GM23338 (cell line): Measurements from ENCODE around the gene NDUFA7. TPM values are rescaled to one million over a fixed set of nuclear protein-coding genes. Genes with fewer than 3 reads are reported as not detected.

Experiments
- ATAC-seq: fragments of 200-7000 bp; cut with Tn5 transposase; 3 replicates; pipeline ENCODE4 v1.9.1; 2020
- DNase-seq: peaks from one replicate; pipeline ENCODE4 v3.0.0-alpha.2; 2015; ENCODE audit warnings: low spot score
- H2AFZ ChIP-seq: fragments of 200-600 bp; sonication (generic); 2 replicates; pipeline ENCODE4 v1.8.0; 2016; ENCODE audit warnings: antibody characterized with exemption, mild to moderate bottlenecking, moderate library complexity
- H3F3A ChIP-seq: fragments of 200-600 bp; sonication (generic); replicated peaks from 2 replicates; pipeline ENCODE4 v1.8.0; 2017; ENCODE audit warnings: antibody characterized with exemption, mixed run types, low read depth
- H3K27ac ChIP-seq: fragments of 200-600 bp; sonication (generic); 2 replicates; pipeline ENCODE4 v1.6.1; 2016; ENCODE audit warnings: low read depth
- H3K27me3 ChIP-seq: fragments of 200-600 bp; sonication (generic); 2 replicates; pipeline ENCODE4 v1.8.0; 2016; ENCODE audit warnings: mild to moderate bottlenecking, mixed run types, moderate library complexity; ENCODE audit not compliant: insufficient read depth
- H3K36me3 ChIP-seq: fragments of 200-600 bp; sonication (generic); 2 replicates; pipeline ENCODE4 v1.8.0; 2016; ENCODE audit warnings: mild to moderate bottlenecking; ENCODE audit not compliant: insufficient read depth
- H3K4me1 ChIP-seq: fragments of 200-600 bp; sonication (generic); 2 replicates; pipeline ENCODE4 v1.8.0; 2016; ENCODE audit warnings: mild to moderate bottlenecking, moderate library complexity; ENCODE audit not compliant: insufficient read depth
- H3K4me2 ChIP-seq: fragments of 200-600 bp; sonication (generic); 2 replicates; pipeline ENCODE4 v1.7.1; 2017; ENCODE audit warnings: mixed run types
- H3K4me3 ChIP-seq: fragments of 200-600 bp; sonication (generic); 2 replicates; pipeline ENCODE4 v1.6.1; 2016; ENCODE audit warnings: mixed run types
- H3K79me2 ChIP-seq: fragments of 200-600 bp; sonication (generic); replicated peaks from 2 replicates; pipeline ENCODE4 v1.8.0; 2017; ENCODE audit warnings: mild to moderate bottlenecking; ENCODE audit not compliant: insufficient read depth
- H3K9me2 ChIP-seq: fragments of 200-600 bp; sonication (generic); 2 replicates; pipeline ENCODE4 v1.8.0; 2017; ENCODE audit not compliant: insufficient read depth
- H4K20me1 ChIP-seq: fragments of 200-600 bp; sonication (generic); replicated peaks from 2 replicates; pipeline ENCODE4 v1.8.0; 2017; ENCODE audit warnings: mild to moderate bottlenecking; ENCODE audit not compliant: insufficient read depth
- H3K27ac Mint-ChIP-seq: 2 replicates; pipeline ENCODE4 v1.8.0; 2020; ENCODE audit warnings: inconsistent platforms, mild to moderate bottlenecking, moderate library complexity, mixed read lengths
- H3K27me3 Mint-ChIP-seq: 3 replicates; pipeline ENCODE4 v1.8.0; 2022; ENCODE audit warnings: low read depth, mild to moderate bottlenecking, moderate library complexity, mixed read lengths, inconsistent platforms; ENCODE audit not compliant: insufficient read depth, poor library complexity
- H3K36me3 Mint-ChIP-seq: 3 replicates; pipeline ENCODE4 v1.8.0; 2021; ENCODE audit warnings: low read depth, mild to moderate bottlenecking, inconsistent platforms, moderate library complexity, mixed read lengths
- H3K4me1 Mint-ChIP-seq: 3 replicates; pipeline ENCODE4 v1.8.0; 2020; ENCODE audit warnings: mild to moderate bottlenecking, inconsistent platforms, mixed read lengths
- H3K4me3 Mint-ChIP-seq: 3 replicates; pipeline ENCODE4 v1.8.0; 2021; ENCODE audit warnings: moderate library complexity, mild to moderate bottlenecking, inconsistent platforms, mixed read lengths
- H3K9me3 Mint-ChIP-seq: 3 replicates; pipeline ENCODE4 v1.8.0; 2020; ENCODE audit warnings: moderate library complexity, mild to moderate bottlenecking, inconsistent platforms, mixed read lengths
- CREB1 ChIP-seq: fragments of 250-450 bp; sonication (Bioruptor Pico); IDR thresholded peaks from 2 replicates; pipeline ENCODE4 v1.5.0; 2020; ENCODE audit warnings: low read depth, mild to moderate bottlenecking, moderate library complexity
- EZH2 ChIP-seq: fragments of 200-600 bp; sonication (generic); IDR thresholded peaks from one replicate; pipeline ENCODE4 v1.8.0; 2017; ENCODE audit warnings: antibody characterized with exemption, mild to moderate bottlenecking, low read depth; ENCODE audit not compliant: unreplicated experiment
- EZH2phosphoT487 ChIP-seq: fragments of 200-600 bp; sonication (generic); IDR thresholded peaks from one replicate; pipeline ENCODE4 v1.8.1; 2018; ENCODE audit warnings: antibody characterized with exemption; ENCODE audit not compliant: unreplicated experiment
- JUNB ChIP-seq: IDR thresholded peaks from one replicate; pipeline ENCODE4 v1.6.1; 2016; ENCODE audit warnings: antibody characterized with exemption; ENCODE audit not compliant: unreplicated experiment
- NANOG ChIP-seq: IDR thresholded peaks from 2 replicates; pipeline ENCODE4 v1.6.1; 2016; ENCODE audit warnings: antibody characterized with exemption, borderline replicate concordance
- POLR2AphosphoS5 ChIP-seq: IDR thresholded peaks from 2 replicates; pipeline ENCODE4 v1.6.1; 2016; ENCODE audit warnings: antibody characterized with exemption, low read depth
- STAT1 ChIP-seq: IDR thresholded peaks from one replicate; pipeline ENCODE4 v1.6.1; 2016; ENCODE audit warnings: antibody characterized with exemption; ENCODE audit not compliant: unreplicated experiment
- ZNF114 ChIP-seq: fragments of 250-450 bp; sonication (Bioruptor Pico); IDR thresholded peaks from 2 replicates; pipeline ENCODE4 v1.5.0; 2020; ENCODE audit warnings: mild to moderate bottlenecking, moderate library complexity
- ZNF331 ChIP-seq: fragments of 250-450 bp; sonication (Bioruptor Pico); IDR thresholded peaks from 2 replicates; pipeline ENCODE4 v1.5.0; 2020; ENCODE audit warnings: low read depth, mild to moderate bottlenecking, moderate library complexity
- polyA plus RNA-seq: library from polyadenylated mRNA; unstranded; fragments of >200 nt; fragmentation: Nextera tagmentation; extraction: Ambion mirVana; gene quantifications from 2 replicates; pipeline ENCODE4 v1.2.1, GENCODE V29; 2016
- total RNA-seq: library from RNA; depleted of rRNA; stranded (reverse); fragments of >200 nt; shearing (Covaris generic); gene quantifications from 2 replicates; pipeline ENCODE4 v1.2.3, GENCODE V29; 2014
- TF ChIP-seq, protein P1 (sequence below): fragments of 250-450 bp; sonication (Bioruptor Pico); IDR thresholded peaks from 2 replicates; pipeline ENCODE4 v1.5.0; 2020; ENCODE audit warnings: mild to moderate bottlenecking, moderate library complexity
- TF ChIP-seq, protein P2 (sequence below): IDR thresholded peaks from one replicate; pipeline ENCODE4 v1.6.1; 2018; ENCODE audit warnings: antibody characterized with exemption; ENCODE audit not compliant: unreplicated experiment
- TF ChIP-seq, protein P3 (sequence below), 2 experiments: fragments of 200-600 bp in 1 of 2; sonication (generic) in 1 of 2; conservative IDR thresholded peaks; 2 replicates each; pipeline versions ENCODE4 v1.5.1 to v1.6.1; 2016 to 2017; ENCODE audit warnings: antibody characterized with exemption in 2 of 2, low read depth in 2 of 2, mild to moderate bottlenecking in 2 of 2, moderate library complexity in 1 of 2
- TF ChIP-seq, protein P4 (sequence below): IDR thresholded peaks from 2 replicates; pipeline ENCODE4 v1.6.1; 2016; ENCODE audit warnings: antibody characterized with exemption

Gene NDUFA7
- total and polyA plus RNA-seq, 2 experiments from 2014 or later, result 35.1 to 344 TPM

DNA sequence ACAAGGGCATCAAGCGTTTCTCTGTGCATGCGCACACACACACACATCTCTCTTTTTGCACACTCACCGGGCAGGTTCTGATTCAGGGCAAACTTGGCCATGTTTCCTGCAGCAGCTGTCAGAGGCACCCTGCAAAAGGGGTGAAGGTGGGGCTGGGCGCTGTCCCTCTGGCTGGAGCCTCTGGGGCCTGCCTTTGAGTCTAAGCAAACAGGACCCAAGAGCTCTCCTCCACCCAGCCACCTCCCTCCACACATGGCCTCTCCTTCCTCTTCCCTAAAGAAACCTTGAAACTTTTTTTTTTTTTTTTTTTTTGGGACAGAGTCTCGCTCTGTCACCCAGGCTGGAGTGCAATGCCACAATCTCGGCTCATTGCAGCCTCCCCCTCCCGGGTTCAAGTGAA lies 16.6 kb upstream of the NDUFA7 start:
- ATAC-seq (no peak), DNase-seq (no peak)
- no peak overlapping the region for H3K4me2 ChIP-seq
- no peaks in the 10 kb centered on the region for H4K20me1 ChIP-seq
- H3K36me3 Mint-ChIP-seq, result no peaks in the 10 kb centered on the region
- H3K4me1 Mint-ChIP-seq, result peaks cover 17% of the 10 kb centered on the region
- TF ChIP-seq EZH2phosphoT487 (no peak), ZNF331 (no peak), JUNB (no peak), POLR2AphosphoS5 (no peak), NANOG (no peak), EZH2 (no peak), STAT1 (no peak), ZNF114 (CRISPR knock-in tag) (no peak), CREB1 (CRISPR knock-in tag) (no peak)
- TF ChIP-seq, protein P1, sequence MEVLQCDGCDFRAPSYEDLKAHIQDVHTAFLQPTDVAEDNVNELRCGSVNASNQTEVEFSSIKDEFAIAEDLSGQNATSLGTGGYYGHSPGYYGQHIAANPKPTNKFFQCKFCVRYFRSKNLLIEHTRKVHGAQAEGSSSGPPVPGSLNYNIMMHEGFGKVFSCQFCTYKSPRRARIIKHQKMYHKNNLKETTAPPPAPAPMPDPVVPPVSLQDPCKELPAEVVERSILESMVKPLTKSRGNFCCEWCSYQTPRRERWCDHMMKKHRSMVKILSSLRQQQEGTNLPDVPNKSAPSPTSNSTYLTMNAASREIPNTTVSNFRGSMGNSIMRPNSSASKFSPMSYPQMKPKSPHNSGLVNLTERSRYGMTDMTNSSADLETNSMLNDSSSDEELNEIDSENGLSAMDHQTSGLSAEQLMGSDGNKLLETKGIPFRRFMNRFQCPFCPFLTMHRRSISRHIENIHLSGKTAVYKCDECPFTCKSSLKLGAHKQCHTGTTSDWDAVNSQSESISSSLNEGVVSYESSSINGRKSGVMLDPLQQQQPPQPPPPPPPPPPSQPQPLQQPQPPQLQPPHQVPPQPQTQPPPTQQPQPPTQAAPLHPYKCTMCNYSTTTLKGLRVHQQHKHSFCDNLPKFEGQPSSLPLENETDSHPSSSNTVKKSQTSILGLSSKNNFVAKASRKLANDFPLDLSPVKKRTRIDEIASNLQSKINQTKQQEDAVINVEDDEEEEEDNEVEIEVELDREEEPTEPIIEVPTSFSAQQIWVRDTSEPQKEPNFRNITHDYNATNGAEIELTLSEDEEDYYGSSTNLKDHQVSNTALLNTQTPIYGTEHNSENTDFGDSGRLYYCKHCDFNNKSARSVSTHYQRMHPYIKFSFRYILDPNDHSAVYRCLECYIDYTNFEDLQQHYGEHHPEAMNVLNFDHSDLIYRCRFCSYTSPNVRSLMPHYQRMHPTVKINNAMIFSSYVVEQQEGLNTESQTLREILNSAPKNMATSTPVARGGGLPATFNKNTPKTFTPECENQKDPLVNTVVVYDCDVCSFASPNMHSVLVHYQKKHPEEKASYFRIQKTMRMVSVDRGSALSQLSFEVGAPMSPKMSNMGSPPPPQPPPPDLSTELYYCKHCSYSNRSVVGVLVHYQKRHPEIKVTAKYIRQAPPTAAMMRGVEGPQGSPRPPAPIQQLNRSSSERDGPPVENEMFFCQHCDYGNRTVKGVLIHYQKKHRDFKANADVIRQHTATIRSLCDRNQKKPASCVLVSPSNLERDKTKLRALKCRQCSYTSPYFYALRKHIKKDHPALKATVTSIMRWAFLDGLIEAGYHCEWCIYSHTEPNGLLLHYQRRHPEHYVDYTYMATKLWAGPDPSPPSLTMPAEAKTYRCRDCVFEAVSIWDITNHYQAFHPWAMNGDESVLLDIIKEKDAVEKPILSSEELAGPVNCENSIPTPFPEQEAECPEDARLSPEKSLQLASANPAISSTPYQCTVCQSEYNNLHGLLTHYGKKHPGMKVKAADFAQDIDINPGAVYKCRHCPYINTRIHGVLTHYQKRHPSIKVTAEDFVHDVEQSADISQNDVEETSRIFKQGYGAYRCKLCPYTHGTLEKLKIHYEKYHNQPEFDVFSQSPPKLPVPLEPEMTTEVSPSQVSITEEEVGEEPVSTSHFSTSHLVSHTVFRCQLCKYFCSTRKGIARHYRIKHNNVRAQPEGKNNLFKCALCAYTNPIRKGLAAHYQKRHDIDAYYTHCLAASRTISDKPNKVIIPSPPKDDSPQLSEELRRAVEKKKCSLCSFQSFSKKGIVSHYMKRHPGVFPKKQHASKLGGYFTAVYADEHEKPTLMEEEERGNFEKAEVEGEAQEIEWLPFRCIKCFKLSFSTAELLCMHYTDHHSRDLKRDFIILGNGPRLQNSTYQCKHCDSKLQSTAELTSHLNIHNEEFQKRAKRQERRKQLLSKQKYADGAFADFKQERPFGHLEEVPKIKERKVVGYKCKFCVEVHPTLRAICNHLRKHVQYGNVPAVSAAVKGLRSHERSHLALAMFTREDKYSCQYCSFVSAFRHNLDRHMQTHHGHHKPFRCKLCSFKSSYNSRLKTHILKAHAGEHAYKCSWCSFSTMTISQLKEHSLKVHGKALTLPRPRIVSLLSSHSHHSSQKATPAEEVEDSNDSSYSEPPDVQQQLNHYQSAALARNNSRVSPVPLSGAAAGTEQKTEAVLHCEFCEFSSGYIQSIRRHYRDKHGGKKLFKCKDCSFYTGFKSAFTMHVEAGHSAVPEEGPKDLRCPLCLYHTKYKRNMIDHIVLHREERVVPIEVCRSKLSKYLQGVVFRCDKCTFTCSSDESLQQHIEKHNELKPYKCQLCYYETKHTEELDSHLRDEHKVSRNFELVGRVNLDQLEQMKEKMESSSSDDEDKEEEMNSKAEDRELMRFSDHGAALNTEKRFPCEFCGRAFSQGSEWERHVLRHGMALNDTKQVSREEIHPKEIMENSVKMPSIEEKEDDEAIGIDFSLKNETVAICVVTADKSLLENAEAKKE (CRISPR knock-in tag), result no peak
- TF ChIP-seq, protein P2, sequence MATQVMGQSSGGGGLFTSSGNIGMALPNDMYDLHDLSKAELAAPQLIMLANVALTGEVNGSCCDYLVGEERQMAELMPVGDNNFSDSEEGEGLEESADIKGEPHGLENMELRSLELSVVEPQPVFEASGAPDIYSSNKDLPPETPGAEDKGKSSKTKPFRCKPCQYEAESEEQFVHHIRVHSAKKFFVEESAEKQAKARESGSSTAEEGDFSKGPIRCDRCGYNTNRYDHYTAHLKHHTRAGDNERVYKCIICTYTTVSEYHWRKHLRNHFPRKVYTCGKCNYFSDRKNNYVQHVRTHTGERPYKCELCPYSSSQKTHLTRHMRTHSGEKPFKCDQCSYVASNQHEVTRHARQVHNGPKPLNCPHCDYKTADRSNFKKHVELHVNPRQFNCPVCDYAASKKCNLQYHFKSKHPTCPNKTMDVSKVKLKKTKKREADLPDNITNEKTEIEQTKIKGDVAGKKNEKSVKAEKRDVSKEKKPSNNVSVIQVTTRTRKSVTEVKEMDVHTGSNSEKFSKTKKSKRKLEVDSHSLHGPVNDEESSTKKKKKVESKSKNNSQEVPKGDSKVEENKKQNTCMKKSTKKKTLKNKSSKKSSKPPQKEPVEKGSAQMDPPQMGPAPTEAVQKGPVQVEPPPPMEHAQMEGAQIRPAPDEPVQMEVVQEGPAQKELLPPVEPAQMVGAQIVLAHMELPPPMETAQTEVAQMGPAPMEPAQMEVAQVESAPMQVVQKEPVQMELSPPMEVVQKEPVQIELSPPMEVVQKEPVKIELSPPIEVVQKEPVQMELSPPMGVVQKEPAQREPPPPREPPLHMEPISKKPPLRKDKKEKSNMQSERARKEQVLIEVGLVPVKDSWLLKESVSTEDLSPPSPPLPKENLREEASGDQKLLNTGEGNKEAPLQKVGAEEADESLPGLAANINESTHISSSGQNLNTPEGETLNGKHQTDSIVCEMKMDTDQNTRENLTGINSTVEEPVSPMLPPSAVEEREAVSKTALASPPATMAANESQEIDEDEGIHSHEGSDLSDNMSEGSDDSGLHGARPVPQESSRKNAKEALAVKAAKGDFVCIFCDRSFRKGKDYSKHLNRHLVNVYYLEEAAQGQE, result no peak
- TF ChIP-seq, protein P3, sequence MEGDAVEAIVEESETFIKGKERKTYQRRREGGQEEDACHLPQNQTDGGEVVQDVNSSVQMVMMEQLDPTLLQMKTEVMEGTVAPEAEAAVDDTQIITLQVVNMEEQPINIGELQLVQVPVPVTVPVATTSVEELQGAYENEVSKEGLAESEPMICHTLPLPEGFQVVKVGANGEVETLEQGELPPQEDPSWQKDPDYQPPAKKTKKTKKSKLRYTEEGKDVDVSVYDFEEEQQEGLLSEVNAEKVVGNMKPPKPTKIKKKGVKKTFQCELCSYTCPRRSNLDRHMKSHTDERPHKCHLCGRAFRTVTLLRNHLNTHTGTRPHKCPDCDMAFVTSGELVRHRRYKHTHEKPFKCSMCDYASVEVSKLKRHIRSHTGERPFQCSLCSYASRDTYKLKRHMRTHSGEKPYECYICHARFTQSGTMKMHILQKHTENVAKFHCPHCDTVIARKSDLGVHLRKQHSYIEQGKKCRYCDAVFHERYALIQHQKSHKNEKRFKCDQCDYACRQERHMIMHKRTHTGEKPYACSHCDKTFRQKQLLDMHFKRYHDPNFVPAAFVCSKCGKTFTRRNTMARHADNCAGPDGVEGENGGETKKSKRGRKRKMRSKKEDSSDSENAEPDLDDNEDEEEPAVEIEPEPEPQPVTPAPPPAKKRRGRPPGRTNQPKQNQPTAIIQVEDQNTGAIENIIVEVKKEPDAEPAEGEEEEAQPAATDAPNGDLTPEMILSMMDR (conservative IDR thresholded peaks at IDR 0.05; ENCODE audit: low read depth in 2 of 2), result no peak
- TF ChIP-seq, protein P4, sequence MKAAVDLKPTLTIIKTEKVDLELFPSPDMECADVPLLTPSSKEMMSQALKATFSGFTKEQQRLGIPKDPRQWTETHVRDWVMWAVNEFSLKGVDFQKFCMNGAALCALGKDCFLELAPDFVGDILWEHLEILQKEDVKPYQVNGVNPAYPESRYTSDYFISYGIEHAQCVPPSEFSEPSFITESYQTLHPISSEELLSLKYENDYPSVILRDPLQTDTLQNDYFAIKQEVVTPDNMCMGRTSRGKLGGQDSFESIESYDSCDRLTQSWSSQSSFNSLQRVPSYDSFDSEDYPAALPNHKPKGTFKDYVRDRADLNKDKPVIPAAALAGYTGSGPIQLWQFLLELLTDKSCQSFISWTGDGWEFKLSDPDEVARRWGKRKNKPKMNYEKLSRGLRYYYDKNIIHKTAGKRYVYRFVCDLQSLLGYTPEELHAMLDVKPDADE, result no peak
- H3F3A ChIP-seq, result peaks cover 10% of the 10 kb centered on the region
- peaks cover 20% of the 10 kb centered on the region for H3K4me1 ChIP-seq
- H3K4me3 Mint-ChIP-seq, result no peak overlapping the region
- H2AFZ ChIP-seq, result no peak overlapping the region
- no peaks in the 10 kb centered on the region for H3K36me3 ChIP-seq
- no peaks in the 10 kb centered on the region for H3K9me3 Mint-ChIP-seq
- H3K79me2 ChIP-seq, result no peaks in the 10 kb centered on the region
- H3K27me3 Mint-ChIP-seq, result peaks cover 52% of the 10 kb centered on the region
- no peak overlapping the region for H3K4me3 ChIP-seq
- H3K27me3 ChIP-seq, result peaks cover 42% of the 10 kb centered on the region
- H3K27ac Mint-ChIP-seq, result no peak overlapping the region
- no peak overlapping the region for H3K27ac ChIP-seq
- H3K9me2 ChIP-seq, result no peaks in the 10 kb centered on the region
